Keratinocyte (primary cell): ENCODE data around the gene FBXO10. TPM values are rescaled to one million over a fixed set of nuclear protein-coding genes. Genes with fewer than 3 reads are reported as not detected.

ENCODE experiments used
- DNase-seq: peaks from one replicate; pipeline ENCODE4 v3.0.0-alpha.2; 2011; ENCODE audit warnings: low read depth, missing footprints, low spot score
- FAIRE-seq: peaks from 2 replicates; lab custom pipeline; 2011; peaks lifted over from hg19 to GRCh38; lab: Jason Lieb, UNC
- H2AFZ ChIP-seq: 2 replicates; pipeline ENCODE4 v1.6.0; 2012; ENCODE audit warnings: low read length, control low read depth, inconsistent platforms; ENCODE audit not compliant: control insufficient read depth
- H3K27ac ChIP-seq: 2 replicates; pipeline ENCODE4 v1.5.1; 2011; ENCODE audit warnings: low read length; ENCODE audit not compliant: control insufficient read depth, insufficient read depth
- H3K27me3 ChIP-seq: 3 replicates; pipeline ENCODE4 v1.6.0; 2011; ENCODE audit warnings: low read length; ENCODE audit not compliant: control insufficient read depth, insufficient read depth; ENCODE audit errors: extremely low read depth
- H3K36me3 ChIP-seq, 2 experiments: 2 replicates in 1 of 2; 3 replicates in 1 of 2; pipeline ENCODE4 v1.5.1; 2011; ENCODE audit warnings: low read length in 2 of 2, mild to moderate bottlenecking in 1 of 2; ENCODE audit not compliant: control insufficient read depth in 2 of 2, insufficient read depth in 2 of 2; ENCODE audit errors: extremely low read depth in 1 of 2
- H3K4me1 ChIP-seq: 3 replicates; pipeline ENCODE4 v1.5.1; 2011; ENCODE audit warnings: low read length; ENCODE audit not compliant: control insufficient read depth, insufficient read depth; ENCODE audit errors: extremely low read depth
- H3K4me2 ChIP-seq: 3 replicates; pipeline ENCODE4 v1.6.0; 2011; ENCODE audit warnings: low read depth, low read length; ENCODE audit not compliant: control insufficient read depth, insufficient read depth; ENCODE audit errors: extremely low read depth
- H3K4me3 ChIP-seq, 3 experiments: fragments of 200-600 bp in 1 of 3; sonication (generic) in 1 of 3; 2 replicates in 2 of 3; 3 replicates in 1 of 3; pipeline ENCODE4 v1.5.1; 2011 to 2016; ENCODE audit warnings: low read length in 3 of 3, mild to moderate bottlenecking in 3 of 3, control low read depth in 2 of 3, inconsistent platforms in 1 of 3, low read depth in 1 of 3, mixed read lengths in 1 of 3, mixed run types in 1 of 3, moderate library complexity in 1 of 3; ENCODE audit not compliant: control insufficient read depth in 2 of 3, insufficient read depth in 2 of 3; ENCODE audit errors: extremely low read depth in 1 of 3
- H3K79me2 ChIP-seq: 2 replicates; pipeline ENCODE4 v1.6.0; 2012; ENCODE audit warnings: low read length; ENCODE audit not compliant: control insufficient read depth, insufficient read depth
- H3K9ac ChIP-seq: 3 replicates; pipeline ENCODE4 v1.6.0; 2011; ENCODE audit warnings: low read length; ENCODE audit not compliant: control insufficient read depth, insufficient read depth; ENCODE audit errors: extremely low read depth
- H3K9me1 ChIP-seq: 3 replicates; pipeline ENCODE4 v1.6.0; 2011; ENCODE audit warnings: low read length; ENCODE audit not compliant: control insufficient read depth, insufficient read depth; ENCODE audit errors: extremely low read depth
- H3K9me3 ChIP-seq: 2 replicates; pipeline ENCODE4 v1.5.1; 2012; ENCODE audit warnings: low read depth, low read length; ENCODE audit not compliant: control insufficient read depth
- H4K20me1 ChIP-seq: 3 replicates; pipeline ENCODE4 v1.6.0; 2011; ENCODE audit warnings: low read length; ENCODE audit not compliant: control insufficient read depth, insufficient read depth; ENCODE audit errors: extremely low read depth
- CTCF ChIP-seq, 3 experiments: IDR thresholded peaks in 1 of 3; conservative IDR thresholded peaks in 1 of 3; optimal IDR thresholded peaks in 1 of 3; 2 replicates in 2 of 3; 3 replicates in 1 of 3; pipeline versions ENCODE3 to v1.5.1; 2011; ENCODE audit warnings: low read length in 3 of 3, mild to moderate bottlenecking in 3 of 3, moderate library complexity in 2 of 3, control low read depth in 1 of 3, inconsistent platforms in 1 of 3; ENCODE audit not compliant: insufficient read depth in 2 of 3; ENCODE audit errors: extremely low read depth in 1 of 3
- EZH2 ChIP-seq: IDR thresholded peaks from one replicate; pipeline ENCODE4 v1.6.1; 2012; ENCODE audit warnings: inconsistent platforms, mild to moderate bottlenecking, low read length, moderate library complexity
- dilution Hi-C: fragments of 300-500 bp; cut with MboI; formaldehyde crosslinking; loops from one replicate; pipeline ENCODE4 v1.7.0; 2020; ENCODE audit warnings: low sequenced_read_pairs; ENCODE audit not compliant: extremely low pct_ligation_motif_present
- polyA plus RNA-seq, 5 experiments: library from polyadenylated mRNA; depleted of rRNA in 3 of 5; stranded (reverse) in 3 of 5; stranded (forward) in 1 of 5; unstranded in 1 of 5; fragments of >200 nt; gene quantifications; 1 replicate in 1 of 5; 2 replicates in 3 of 5; 3 replicates in 1 of 5; pipeline versions ENCODE4 v1.2.1 to v1.2.3, GENCODE V29; 2011 to 2012; ENCODE audit warnings: missing spikeins in 2 of 5, low read depth in 1 of 5, low replicate concordance in 1 of 5

The FBXO10 gene
- polyA plus RNA-seq, 1 donor (not counting 4 experiments of a cell fraction or from before 2014, with no cell fraction given), result 4.1 TPM

GRCh38 chr9:37550781-37551180 is 25.4 kb downstream of the FBXO10 start:
- Histone ChIP-seq H3K9me3 (no peaks in the 10 kb centered on the region), H3K36me3 (no peaks in the 10 kb centered on the region), H3K27me3 (no peaks in the 10 kb centered on the region), H3K9ac (no peak overlapping the region), H2AFZ (no peak overlapping the region), H3K4me1 (no peaks in the 10 kb centered on the region), H3K4me2 (no peak overlapping the region), H4K20me1 (no peaks in the 10 kb centered on the region), H3K9me1 (no peaks in the 10 kb centered on the region), H3K4me3 (no peak overlapping the region), H3K27ac (no peak overlapping the region), H3K79me2 (no peaks in the 10 kb centered on the region)
- dilution Hi-C loops, result no loop called here
- FAIRE-seq (no peak), DNase-seq (no peak)
- TF ChIP-seq EZH2 (no peak), CTCF (optimal IDR thresholded peaks at IDR 0.05 in 1 of 3, IDR thresholded peaks at IDR 0.05 in 1 of 3, conservative IDR thresholded peaks at IDR 0.05 in 1 of 3; ENCODE audit: extremely low read depth in 1 of 3, insufficient read depth in 2 of 3, low read length in 3 of 3) (no peak)

- Histone ChIP-seq H3K27ac (no peak overlapping the region), H3K4me1 (no peaks in the 10 kb centered on the region), H3K36me3 (no peaks in the 10 kb centered on the region), H3K9me1 (no peaks in the 10 kb centered on the region), H4K20me1 (no peaks in the 10 kb centered on the region), H3K9ac (no peak overlapping the region), H3K4me3 (no peak overlapping the region), H3K4me2 (no peak overlapping the region), H3K79me2 (no peaks in the 10 kb centered on the region), H3K27me3 (no peaks in the 10 kb centered on the region), H3K9me3 (no peaks in the 10 kb centered on the region), H2AFZ (no peak overlapping the region)
- TF ChIP-seq EZH2 (no peak), CTCF (optimal IDR thresholded peaks at IDR 0.05 in 1 of 3, IDR thresholded peaks at IDR 0.05 in 1 of 3, conservative IDR thresholded peaks at IDR 0.05 in 1 of 3; ENCODE audit: extremely low read depth in 1 of 3, insufficient read depth in 2 of 3, low read length in 3 of 3) (no peak)
- DNase-seq (no peak), FAIRE-seq (no peak)
- dilution Hi-C loops, result no loop called here
These were observed 26.7 kb downstream of the FBXO10 start for GRCh38 chr9:37549527-37549926.
